Common myeloid progenitor, CD34-positive (primary cell): ENCODE data around the gene PTGES.
A peak's percentile ranks its signal among the peaks of the same experiment; 100 is the strongest.
"Not testable (repeated sequence)": the region's sequence is repeated elsewhere in the genome, so short reads cannot be mapped to it uniquely, and the experiment has no call there.

Experiments used
- CTCF ChIA-PET: fragments of 350-600 bp; sonication (Branson Sonifier 250); formaldehyde crosslinking; loops from one replicate; lab custom pipeline; 2021; ENCODE audit warnings: antibody characterized with exemption; lab: Charles Lee
- POLR2A ChIA-PET: fragments of 350-600 bp; sonication (Branson Sonifier 250); formaldehyde crosslinking; loops from one replicate; lab custom pipeline; 2021; ENCODE audit warnings: antibody characterized with exemption; lab: Charles Lee
- DNase-seq, 3 donors: peaks; one replicate each; pipeline versions ENCODE4 v3.0.0 to v3.0.0-alpha.2; 2013
- H3K27ac ChIP-seq, 2 experiments: 1 replicate in 1 of 2; 2 replicates in 1 of 2; pipeline ENCODE4 v1.7.0; 2013; ENCODE audit warnings: inconsistent platforms in 2 of 2, low read length in 2 of 2, mild to moderate bottlenecking in 2 of 2, low read depth in 1 of 2, moderate library complexity in 1 of 2; ENCODE audit not compliant: severe bottlenecking in 2 of 2, insufficient read depth in 1 of 2, poor library complexity in 1 of 2
- H3K27me3 ChIP-seq, 5 experiments: replicated peaks in 2 of 5; 1 replicate in 3 of 5; 2 replicates in 2 of 5; pipeline versions ENCODE4 v1.6.1 to v1.7.0; 2013; ENCODE audit warnings: low read length in 4 of 5, mild to moderate bottlenecking in 2 of 5, moderate library complexity in 2 of 5, inconsistent platforms in 1 of 5; ENCODE audit not compliant: insufficient read depth in 5 of 5, control insufficient read depth in 4 of 5
- H3K36me3 ChIP-seq, 4 experiments: 1 replicate in 2 of 4; 2 replicates in 2 of 4; pipeline versions ENCODE4 v1.6.1 to v1.7.0; 2013; ENCODE audit warnings: low read length in 3 of 4, control low read depth in 1 of 4, mild to moderate bottlenecking in 1 of 4; ENCODE audit not compliant: control insufficient read depth in 4 of 4, insufficient read depth in 4 of 4
- H3K4me1 ChIP-seq, 4 experiments: 1 replicate in 3 of 4; 2 replicates in 1 of 4; pipeline versions ENCODE4 v1.6.1 to v1.7.1; 2013; ENCODE audit warnings: low read length in 3 of 4, mild to moderate bottlenecking in 3 of 4, control low read depth in 1 of 4, inconsistent platforms in 1 of 4, moderate library complexity in 1 of 4; ENCODE audit not compliant: control insufficient read depth in 4 of 4, insufficient read depth in 4 of 4; ENCODE audit errors: control extremely low read depth in 1 of 4
- H3K4me3 ChIP-seq, 7 experiments: 1 replicate in 4 of 7; 2 replicates in 3 of 7; pipeline versions ENCODE4 v1.5.1 to v1.7.0; 2013; ENCODE audit warnings: mild to moderate bottlenecking in 7 of 7, low read length in 6 of 7, moderate library complexity in 6 of 7, inconsistent platforms in 2 of 7, low read depth in 2 of 7, control low read depth in 1 of 7; ENCODE audit not compliant: insufficient read depth in 4 of 7, control insufficient read depth in 1 of 7; ENCODE audit errors: extremely low read depth in 1 of 7
- H3K9me3 ChIP-seq, 5 experiments: 1 replicate in 4 of 5; 2 replicates in 1 of 5; pipeline versions ENCODE4 v1.6.1 to v1.7.1; 2013; ENCODE audit warnings: low read length in 4 of 5, mild to moderate bottlenecking in 2 of 5, inconsistent platforms in 1 of 5, low read depth in 1 of 5, moderate library complexity in 1 of 5; ENCODE audit not compliant: control insufficient read depth in 4 of 5, insufficient read depth in 2 of 5; ENCODE audit errors: control extremely low read depth in 1 of 5
- WGBS: methylation state at CpG from one replicate; pipeline ENCODE4 v1.1.5; 2013; ENCODE audit not compliant: insufficient coverage; 5-methylcytosine and 5-hydroxymethylcytosine counted together

The PTGES gene

DNA sequence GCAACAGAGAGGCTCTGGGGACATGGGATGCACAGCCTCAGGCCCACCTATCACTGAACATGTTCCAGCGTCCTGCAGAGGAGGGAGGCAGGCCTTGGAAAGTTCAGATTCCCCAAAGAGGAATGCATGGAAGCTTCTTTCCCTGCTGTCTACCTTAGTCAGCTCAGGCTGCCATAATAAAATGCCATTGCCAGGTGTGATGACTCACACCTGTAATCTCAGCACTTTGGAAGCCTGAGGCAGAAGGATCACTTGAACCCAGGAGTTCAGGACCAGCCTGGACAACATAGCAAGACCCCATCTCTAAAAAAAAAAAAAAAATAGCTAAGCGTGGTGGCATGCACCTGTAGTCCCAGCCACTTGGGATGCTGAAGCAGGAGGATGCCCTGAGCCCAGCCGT lies 25.6 kb upstream of the PTGES start:
- no peak overlapping the region for H3K27ac ChIP-seq
- CTCF ChIA-PET, result interaction anchor here (1.1 to 3.8 kb wide), 4 partner anchors 18 to 52 kb away, joined by 3 to 28 read pairs (median 7); no protein-coding TSS in a partner anchor
- H3K4me1 ChIP-seq, result peaks cover 7 to 23% (median 20%) of the 10 kb centered on the region in 4 experiments
- H3K9me3 ChIP-seq, result no peaks in the 10 kb centered on the region
- 100% methylated on average over 1 of the region's 3 CpGs for WGBS
- DNase-seq, result no peak
- POLR2A ChIA-PET, result no interaction called here
- H3K27me3 ChIP-seq, result peaks cover 0 to 6% (median 0%) of the 10 kb centered on the region in 5 experiments
- H3K36me3 ChIP-seq, result no peaks in the 10 kb centered on the region
- H3K4me3 ChIP-seq, result no peak overlapping the region

DNA sequence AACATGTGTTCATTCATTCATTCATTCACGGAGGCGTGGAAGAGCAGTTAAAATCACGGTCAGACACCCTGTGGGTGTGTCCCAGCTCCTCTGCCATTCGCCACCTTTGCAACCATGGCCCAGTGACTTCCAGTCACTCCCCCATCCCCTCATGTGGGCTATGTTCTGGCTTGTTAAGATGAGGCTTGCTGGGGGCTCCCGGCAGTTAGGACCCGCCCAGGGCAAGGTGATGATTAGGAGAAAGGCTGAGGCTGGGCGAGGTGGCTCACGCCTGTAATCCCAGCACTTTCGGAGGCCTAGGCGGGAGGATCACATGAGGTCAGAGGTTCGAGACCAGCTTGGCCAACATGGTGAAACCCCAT lies 24.9 kb upstream of the PTGES start:
- H3K9me3 ChIP-seq, result no peaks in the 10 kb centered on the region
- peaks cover 0 to 8% (median 0%) of the 10 kb centered on the region in 5 experiments for H3K27me3 ChIP-seq
- H3K27ac ChIP-seq, result no peak overlapping the region
- H3K4me1 ChIP-seq, result peaks cover 7 to 23% (median 20%) of the 10 kb centered on the region in 4 experiments
- ChIA-PET POLR2A (interaction anchor here (2.1 kb wide), 1 partner anchor 40 kb away, joined by 8 read pairs; no protein-coding TSS in a partner anchor), CTCF (interaction anchor here (0.9 to 3.8 kb wide), 10 partner anchors 9 to 153 kb away, joined by 3 to 28 read pairs (median 4); partner anchors contain the start of gene NTMT1)
- no peak for DNase-seq
- WGBS, result 58% methylated on average over 8 of the region's 11 CpGs
- no peaks in the 10 kb centered on the region for H3K36me3 ChIP-seq
- peak overlapping the region in 4 of 7 experiments; percentile 30 to 53 (median 33) for H3K4me3 ChIP-seq

DNA sequence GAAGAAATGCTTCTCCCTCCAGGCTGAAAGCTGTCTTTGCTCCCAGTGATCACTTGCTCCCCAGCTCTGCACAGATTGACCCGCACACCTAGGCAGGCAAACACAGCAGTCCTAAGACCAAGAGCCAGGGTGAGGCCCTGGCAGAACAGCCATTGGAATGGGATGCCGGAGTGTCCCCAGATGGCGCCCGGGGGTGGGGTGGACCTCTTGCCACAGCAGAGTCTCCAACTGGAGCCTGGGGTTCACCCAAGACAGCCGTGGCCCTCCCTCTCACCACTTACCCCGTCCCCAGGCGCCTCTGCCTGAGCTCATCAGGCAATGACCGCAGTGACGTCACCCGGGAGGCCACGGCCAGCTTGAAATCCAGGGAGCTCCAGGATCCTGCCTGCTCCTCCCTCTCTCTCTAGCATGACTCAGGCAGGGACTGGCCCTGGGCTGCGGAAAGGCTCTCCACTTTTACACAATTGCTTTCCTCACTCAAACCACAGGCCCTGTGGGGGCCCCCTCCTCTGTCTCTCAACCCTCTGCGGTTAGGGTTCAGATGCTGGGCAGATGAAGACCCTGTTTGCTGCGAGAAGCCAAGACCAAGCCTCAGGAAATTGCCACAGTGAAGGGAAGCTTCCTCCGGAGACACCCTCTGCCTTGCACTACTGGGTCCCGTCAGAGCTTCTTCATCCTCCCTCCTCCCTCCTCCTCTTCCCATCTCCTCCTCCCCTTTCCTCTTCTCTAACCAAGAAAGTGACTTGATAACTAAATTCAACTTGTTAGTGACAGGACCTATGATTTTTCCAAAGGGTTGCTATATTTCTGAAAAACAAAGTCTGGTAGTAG lies 24.3 kb upstream of the PTGES start:
- POLR2A ChIA-PET, result interaction anchor here (2.1 kb wide), 1 partner anchor 39 kb away, joined by 8 read pairs; no protein-coding TSS in a partner anchor
- H3K27ac ChIP-seq, result peak overlapping the region in 1 of 2 experiments; percentile 50
- peak; percentile 96 to 99 (median 98) for DNase-seq
- CTCF ChIA-PET, result interaction anchor here (0.7 to 3.8 kb wide), 13 partner anchors 9 to 656 kb away, joined by 3 to 28 read pairs (median 5); partner anchors contain the start of gene NTMT1
- H3K9me3 ChIP-seq, result no peaks in the 10 kb centered on the region
- H3K4me1 ChIP-seq, result peaks cover 7 to 23% (median 20%) of the 10 kb centered on the region in 4 experiments
- peaks cover 0 to 8% (median 0%) of the 10 kb centered on the region in 5 experiments for H3K27me3 ChIP-seq
- H3K4me3 ChIP-seq, result peak overlapping the region in 4 of 7 experiments; percentile 30 to 53 (median 33)
- no peaks in the 10 kb centered on the region for H3K36me3 ChIP-seq
- 10% methylated on average over 13 of the region's 16 CpGs for WGBS

DNA sequence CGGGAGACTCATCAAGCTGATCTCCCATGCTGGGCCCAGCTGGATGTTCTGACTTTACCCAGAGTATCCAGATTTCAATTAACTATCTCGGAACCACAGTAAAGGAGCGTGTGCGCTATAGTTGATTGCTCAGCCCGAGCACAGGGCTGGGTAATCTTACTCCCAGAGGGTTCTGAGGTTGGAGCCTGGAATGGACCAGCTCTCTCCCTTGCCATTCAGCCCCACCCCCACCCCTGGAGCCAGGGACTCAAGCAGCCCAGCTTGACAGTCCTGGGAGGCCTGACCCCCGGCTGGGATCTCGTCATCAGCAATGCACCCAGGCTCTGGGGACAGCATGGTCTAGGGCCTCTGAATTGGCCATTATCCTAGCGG lies 23.7 kb upstream of the PTGES start:
- no peak overlapping the region for H3K27ac ChIP-seq
- peaks cover 0 to 8% (median 0%) of the 10 kb centered on the region in 5 experiments for H3K27me3 ChIP-seq
- no peaks in the 10 kb centered on the region for H3K36me3 ChIP-seq
- POLR2A ChIA-PET, result interaction anchor here (2.1 kb wide), 1 partner anchor 39 kb away, joined by 8 read pairs; no protein-coding TSS in a partner anchor
- 83% methylated on average over 8 of the region's 8 CpGs for WGBS
- no peak for DNase-seq
- peak overlapping the region in 1 of 7 experiments; percentile 53 for H3K4me3 ChIP-seq
- peaks cover 7 to 23% (median 20%) of the 10 kb centered on the region in 4 experiments for H3K4me1 ChIP-seq
- H3K9me3 ChIP-seq, result no peaks in the 10 kb centered on the region
- CTCF ChIA-PET, result interaction anchor here (1.1 to 3.8 kb wide), 9 partner anchors 9 to 152 kb away, joined by 4 to 28 read pairs (median 9); no protein-coding TSS in a partner anchor

DNA sequence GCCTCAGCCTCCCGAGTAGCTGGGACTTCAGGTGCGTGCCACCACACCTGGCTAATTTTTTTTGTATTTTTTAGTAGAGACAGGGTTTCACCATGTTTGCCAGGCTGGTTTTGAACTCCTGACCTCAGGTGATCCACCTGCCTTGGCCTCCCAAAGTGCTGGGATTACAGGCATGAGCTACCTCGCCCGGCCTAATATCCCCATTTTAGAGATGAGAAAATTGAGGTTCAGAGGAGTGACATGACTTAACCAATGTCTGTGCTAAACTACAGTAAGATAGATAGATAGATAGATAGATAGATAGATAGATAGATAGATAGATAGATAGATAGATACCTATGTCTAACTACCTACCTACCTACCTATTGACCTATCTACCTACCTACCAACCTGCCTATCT lies 23.3 kb upstream of the PTGES start:
- not testable (repeated sequence) for H3K36me3 ChIP-seq, H3K27ac ChIP-seq, H3K9me3 ChIP-seq, DNase-seq, H3K27me3 ChIP-seq, H3K4me3 ChIP-seq
- H3K4me1 ChIP-seq, result peaks cover 7 to 23% (median 20%) of the 10 kb centered on the region in 4 experiments
- 92% methylated on average over 2 of the region's 4 CpGs for WGBS
- POLR2A ChIA-PET, result interaction anchor here (2.1 kb wide), 1 partner anchor 38 kb away, joined by 8 read pairs; no protein-coding TSS in a partner anchor
- CTCF ChIA-PET, result interaction anchor here (0.9 to 3.8 kb wide), 9 partner anchors 10 to 152 kb away, joined by 3 to 28 read pairs (median 9); no protein-coding TSS in a partner anchor

DNA sequence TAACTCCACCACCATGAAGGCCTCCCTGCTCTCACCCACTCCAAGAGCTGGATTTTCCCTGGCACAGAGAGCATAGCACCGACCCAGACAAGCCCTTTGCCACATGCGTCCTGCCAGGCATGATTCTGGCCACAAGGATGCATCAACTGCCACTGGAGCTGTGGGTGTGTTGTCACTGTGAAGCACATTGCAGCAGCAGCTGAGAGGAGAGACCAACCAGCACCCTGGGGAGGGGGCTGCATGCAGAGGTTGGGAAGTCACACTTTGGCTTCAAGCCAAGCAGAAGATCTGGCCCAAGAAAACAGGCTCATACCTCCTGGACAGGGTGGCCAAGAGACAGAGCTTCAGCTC lies 22.6 kb upstream of the PTGES start:
- Histone ChIP-seq H3K4me1 (peaks cover 7 to 23% (median 20%) of the 10 kb centered on the region in 4 experiments), H3K9me3 (no peaks in the 10 kb centered on the region), H3K36me3 (no peaks in the 10 kb centered on the region), H3K27ac (no peak overlapping the region), H3K27me3 (peaks cover 0 to 14% (median 0%) of the 10 kb centered on the region in 5 experiments), H3K4me3 (no peak overlapping the region)
- POLR2A ChIA-PET, result no interaction called here
- WGBS, result 60% methylated on average over 1 of the region's 2 CpGs
- DNase-seq, result peak in 2 of 3 donors; percentile 34 to 58
- CTCF ChIA-PET, result interaction anchor here (0.9 to 3.8 kb wide), 9 partner anchors 9 to 49 kb away, joined by 3 to 28 read pairs (median 7); no protein-coding TSS in a partner anchor
